Measurements from ENCODE around the gene SELENOK. TPM values are rescaled to one million over a fixed set of nuclear protein-coding genes. Genes with fewer than 3 reads are reported as not detected.

The SELENOK gene
- total RNA-seq, 2 experiments from 2014 or later = 32.1 to 35.8 TPM

DNA sequence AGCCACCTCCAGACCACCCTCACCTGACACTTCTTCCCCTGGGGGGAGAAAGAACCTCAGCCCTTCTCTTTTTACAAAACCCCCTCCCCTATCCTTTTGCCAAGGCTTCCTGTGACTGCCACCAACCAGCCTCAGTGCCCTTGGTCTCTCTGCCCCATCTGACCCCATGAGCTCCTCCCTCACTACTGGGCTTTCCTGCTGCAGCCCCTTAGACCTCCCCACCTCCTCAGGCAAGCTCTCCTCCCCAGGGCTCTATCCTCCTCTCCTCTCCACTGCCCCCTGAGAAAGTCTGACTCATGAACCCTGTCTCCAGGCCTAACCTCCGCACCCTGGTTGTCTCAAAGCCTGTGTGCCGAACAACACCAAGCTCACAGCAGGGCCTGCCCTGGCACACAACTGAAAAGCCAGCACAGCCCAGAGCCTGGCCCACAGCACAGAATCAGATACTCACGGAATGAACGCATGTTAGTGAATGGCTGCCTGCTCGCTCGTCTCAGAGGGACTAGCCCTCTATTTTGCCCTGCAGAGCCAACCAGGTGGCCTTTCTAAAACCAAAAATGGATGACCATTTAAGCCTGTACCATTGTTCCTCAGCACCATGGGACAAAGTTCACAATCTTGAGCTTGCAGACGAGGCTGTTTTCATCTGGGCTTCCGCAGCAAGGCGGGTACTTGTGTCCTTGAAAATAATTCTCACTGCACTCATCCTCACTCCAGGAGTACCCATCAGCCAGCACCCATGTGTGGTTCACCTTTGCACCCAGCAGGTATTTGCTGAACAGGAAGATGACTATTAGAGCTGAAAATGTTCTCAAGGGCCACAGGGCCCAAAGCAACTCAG is 47.2 kb downstream of the SELENOK start:
- ChIA-PET CTCF (interaction anchor here (1.2 to 1.4 kb wide), 2 partner anchors 8 to 13 kb away, joined by 3 read pairs; no protein-coding TSS in a partner anchor), POLR2A (interaction anchor here (0.8 kb wide), 1 partner anchor 42 kb away, joined by 3 read pairs; no protein-coding TSS in a partner anchor)
- Mint-ChIP-seq H3K27me3 (peaks cover 35% of the 10 kb centered on the region), H3K27ac (no peak overlapping the region), H3K4me1 (ENCODE audit: low read depth) (no peaks in the 10 kb centered on the region), H3K4me3 (no peak overlapping the region), H3K36me3 (ENCODE audit: low read depth) (no peaks in the 10 kb centered on the region), H3K9me3 (no peaks in the 10 kb centered on the region)
- TF ChIP-seq, protein P1, sequence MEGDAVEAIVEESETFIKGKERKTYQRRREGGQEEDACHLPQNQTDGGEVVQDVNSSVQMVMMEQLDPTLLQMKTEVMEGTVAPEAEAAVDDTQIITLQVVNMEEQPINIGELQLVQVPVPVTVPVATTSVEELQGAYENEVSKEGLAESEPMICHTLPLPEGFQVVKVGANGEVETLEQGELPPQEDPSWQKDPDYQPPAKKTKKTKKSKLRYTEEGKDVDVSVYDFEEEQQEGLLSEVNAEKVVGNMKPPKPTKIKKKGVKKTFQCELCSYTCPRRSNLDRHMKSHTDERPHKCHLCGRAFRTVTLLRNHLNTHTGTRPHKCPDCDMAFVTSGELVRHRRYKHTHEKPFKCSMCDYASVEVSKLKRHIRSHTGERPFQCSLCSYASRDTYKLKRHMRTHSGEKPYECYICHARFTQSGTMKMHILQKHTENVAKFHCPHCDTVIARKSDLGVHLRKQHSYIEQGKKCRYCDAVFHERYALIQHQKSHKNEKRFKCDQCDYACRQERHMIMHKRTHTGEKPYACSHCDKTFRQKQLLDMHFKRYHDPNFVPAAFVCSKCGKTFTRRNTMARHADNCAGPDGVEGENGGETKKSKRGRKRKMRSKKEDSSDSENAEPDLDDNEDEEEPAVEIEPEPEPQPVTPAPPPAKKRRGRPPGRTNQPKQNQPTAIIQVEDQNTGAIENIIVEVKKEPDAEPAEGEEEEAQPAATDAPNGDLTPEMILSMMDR (IDR thresholded peaks at IDR 0.05) = no peak
- no peak for DNase-seq
- ATAC-seq = no peak
- intact Hi-C loops (cut with micrococcal nuclease) = no loop called here

DNA sequence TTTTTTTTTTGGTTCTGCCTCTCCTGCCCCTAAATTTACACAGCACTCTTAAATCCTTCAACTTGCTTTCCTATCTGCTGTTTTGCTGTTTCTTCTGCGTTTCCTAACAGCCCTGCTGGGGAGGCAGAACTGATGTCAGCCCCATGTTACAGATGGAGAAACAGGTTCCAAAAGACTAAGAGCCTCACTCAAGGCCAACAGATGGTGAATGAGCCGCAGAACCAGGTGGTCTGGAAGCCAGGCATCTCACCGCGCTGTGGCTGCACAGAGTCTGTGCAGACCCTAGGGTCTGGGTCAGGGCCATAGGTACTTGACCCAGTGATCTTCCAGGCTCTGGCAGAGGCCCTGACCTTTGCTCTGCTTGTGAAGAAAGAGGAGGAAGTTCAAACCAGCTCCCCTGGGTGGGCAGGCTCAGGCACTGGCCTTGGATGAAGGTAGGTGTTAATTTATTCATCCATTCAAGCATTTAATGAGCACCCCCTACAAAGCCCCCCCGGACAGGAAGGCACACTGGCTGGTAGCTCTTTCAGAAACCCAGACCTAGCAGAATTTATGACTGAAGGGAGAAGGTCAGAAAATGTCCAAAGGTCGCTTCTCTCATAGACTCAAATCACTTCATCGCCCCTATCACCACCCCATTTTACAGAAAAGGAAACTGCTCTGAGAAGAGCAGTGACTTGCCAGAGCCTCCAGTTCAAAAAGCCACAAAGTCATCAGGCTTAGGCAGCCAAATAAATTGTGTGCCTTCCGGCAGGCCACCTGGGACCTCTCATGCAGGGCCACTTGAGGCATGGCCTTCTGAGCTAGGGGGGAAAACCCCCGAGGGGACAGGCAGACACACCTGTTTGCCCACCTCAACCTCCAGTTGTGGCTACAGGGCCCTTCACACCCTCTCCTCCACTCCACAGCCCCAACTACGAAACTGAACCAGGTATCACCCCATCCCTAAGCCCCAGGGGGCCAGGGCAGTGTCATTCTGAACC is 48.2 kb downstream of the SELENOK start:
- Mint-ChIP-seq H3K27me3 (peaks cover 31% of the 10 kb centered on the region), H3K9me3 (no peaks in the 10 kb centered on the region), H3K36me3 (ENCODE audit: low read depth) (no peaks in the 10 kb centered on the region), H3K27ac (no peak overlapping the region), H3K4me3 (no peak overlapping the region), H3K4me1 (ENCODE audit: low read depth) (no peaks in the 10 kb centered on the region)
- intact Hi-C loops (cut with micrococcal nuclease) = no loop called here
- DNase-seq (no peak), ATAC-seq (no peak)
- POLR2A ChIA-PET = no interaction called here
- CTCF ChIA-PET = interaction anchor here (1.4 kb wide), 1 partner anchor 14 kb away, joined by 3 read pairs; no protein-coding TSS in a partner anchor
- TF ChIP-seq, protein P1 (IDR thresholded peaks at IDR 0.05) = no peak

DNA sequence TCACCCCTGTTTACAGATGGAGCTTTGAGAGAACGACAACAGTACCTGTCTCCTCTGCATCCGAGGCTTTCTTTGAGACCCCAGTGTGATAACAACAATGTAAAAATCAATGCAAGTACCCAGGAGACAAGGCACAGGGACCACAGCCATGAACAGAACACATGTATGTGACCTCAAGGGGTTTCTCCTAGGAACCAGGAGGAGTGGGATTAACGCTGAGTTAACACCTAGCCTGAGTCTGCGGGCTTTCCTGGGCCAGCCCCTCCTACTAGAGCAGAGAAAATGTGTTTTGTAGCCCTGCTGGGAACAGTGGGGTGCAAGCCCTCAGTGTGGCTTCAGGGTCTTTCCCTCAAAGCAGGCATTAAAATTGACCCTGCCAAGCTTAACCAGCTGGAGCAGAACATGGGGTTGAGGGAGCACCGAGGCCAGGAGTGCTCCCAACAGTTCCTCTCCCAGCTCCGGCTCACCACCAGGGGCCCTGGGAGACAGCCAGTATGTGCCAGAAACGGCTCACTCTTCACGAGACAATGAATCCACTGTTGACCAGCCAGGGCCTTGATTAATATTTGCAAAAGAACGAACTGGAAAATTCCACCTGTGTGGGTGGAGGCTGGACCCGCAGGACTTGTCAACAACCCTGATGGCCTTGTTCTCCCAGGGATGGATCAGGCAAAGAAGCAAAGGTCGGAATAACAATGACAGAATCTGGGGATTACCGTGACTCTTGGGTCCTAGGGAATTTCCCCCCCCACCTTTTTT is 49.0 kb downstream of the SELENOK start:
- intact Hi-C loops (cut with micrococcal nuclease) = no loop called here
- peaks cover 30% of the 10 kb centered on the region for H3K27me3 Mint-ChIP-seq
- H3K27ac Mint-ChIP-seq = no peak overlapping the region
- ATAC-seq = no peak
- no peaks in the 10 kb centered on the region for H3K4me1 Mint-ChIP-seq (ENCODE audit: low read depth)
- H3K9me3 Mint-ChIP-seq = no peaks in the 10 kb centered on the region
- no peak overlapping the region for H3K4me3 Mint-ChIP-seq
- no peak for DNase-seq
- TF ChIP-seq, protein P1 (IDR thresholded peaks at IDR 0.05) = no peak
- ChIA-PET POLR2A (no interaction called here), CTCF (no interaction called here)
- no peaks in the 10 kb centered on the region for H3K36me3 Mint-ChIP-seq (ENCODE audit: low read depth)

DNA sequence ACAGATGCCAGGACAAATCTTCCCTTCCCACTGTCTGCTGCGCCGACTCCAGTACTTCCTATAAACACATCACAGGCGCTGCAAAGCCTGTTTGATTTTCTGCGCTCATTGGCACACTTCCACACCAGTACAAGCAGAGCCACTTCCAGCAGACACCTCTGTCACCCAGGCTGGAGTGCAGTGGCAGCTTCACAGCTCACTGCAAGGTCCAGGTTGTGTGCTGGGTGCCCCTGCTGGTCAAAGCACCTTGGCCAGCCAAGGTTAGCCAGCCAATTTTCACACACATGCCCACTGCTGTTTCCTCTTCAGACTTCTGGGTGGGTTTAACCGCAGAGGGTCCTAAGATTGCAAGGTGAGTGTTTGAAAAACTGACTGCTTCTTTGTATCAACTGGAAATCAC is 50.4 kb downstream of the SELENOK start:
- Mint-ChIP-seq H3K4me3 (no peak overlapping the region), H3K36me3 (ENCODE audit: low read depth) (no peaks in the 10 kb centered on the region), H3K27me3 (peaks cover 23% of the 10 kb centered on the region), H3K4me1 (ENCODE audit: low read depth) (no peaks in the 10 kb centered on the region), H3K27ac (no peak overlapping the region), H3K9me3 (no peaks in the 10 kb centered on the region)
- TF ChIP-seq, protein P1 (IDR thresholded peaks at IDR 0.05) = no peak
- DNase-seq (no peak), ATAC-seq (no peak)
- POLR2A ChIA-PET = no interaction called here
- intact Hi-C loops (cut with micrococcal nuclease) = no loop called here
- CTCF ChIA-PET = no interaction called here

Measured in activated CD8-positive, alpha-beta T cell treated with anti-CD3 and anti-CD28 coated beads for 36 hours (primary cell).